HG02938 (cell line): ENCODE data around the gene COPS3.

Experiments
- ATAC-seq: cut with Tn5 transposase; IDR thresholded peaks from one replicate; pipeline ENCODE4 v1.9.1; 2021; ENCODE audit warnings: mild to moderate bottlenecking, moderate library complexity; ENCODE audit not compliant: unreplicated experiment

Gene COPS3

GRCh38 chr17:17196776-17197175 lies 84.3 kb downstream of the COPS3 start:
- no peak for ATAC-seq
